HEK293T (cell line): ENCODE measurements around the gene SEL1L3.

Experiments
- ARNT ChIP-seq: fragments of 450-650 bp; IDR thresholded peaks from 2 replicates; pipeline ENCODE4 v1.6.1; 2017; ENCODE audit warnings: mild to moderate bottlenecking
- BHLHE40 ChIP-seq: fragments of 450-650 bp; IDR thresholded peaks from 2 replicates; pipeline ENCODE4 v1.6.1; 2016; ENCODE audit warnings: mild to moderate bottlenecking, moderate library complexity, borderline replicate concordance
- FOXK2 ChIP-seq: fragments of 450-650 bp; IDR thresholded peaks from 2 replicates; pipeline ENCODE4 v1.6.1; 2016; ENCODE audit warnings: mild to moderate bottlenecking
- HDGF ChIP-seq: fragments of 450-650 bp; IDR thresholded peaks from 2 replicates; pipeline ENCODE4 v1.6.1; 2017; ENCODE audit warnings: antibody characterized with exemption, borderline replicate concordance
- NFRKB ChIP-seq: fragments of 450-650 bp; IDR thresholded peaks from 2 replicates; pipeline ENCODE4 v1.6.1; 2016; ENCODE audit warnings: mild to moderate bottlenecking, moderate library complexity
- SUZ12 ChIP-seq: fragments of 450-650 bp; IDR thresholded peaks from 2 replicates; pipeline ENCODE4 v1.6.1; 2016; ENCODE audit warnings: mild to moderate bottlenecking
- TARDBP ChIP-seq: fragments of 450-650 bp; IDR thresholded peaks from 2 replicates; pipeline ENCODE4 v1.6.1; 2016
- ZNF384 ChIP-seq: fragments of 450-650 bp; IDR thresholded peaks from 2 replicates; pipeline ENCODE4 v1.6.1; 2016

GRCh38 chr4:25815586-25815985 is 47.2 kb downstream of the SEL1L3 start:
- TF ChIP-seq ARNT (no peak), BHLHE40 (no peak), ZNF384 (no peak), TARDBP (no peak), NFRKB (no peak), HDGF (no peak), FOXK2 (no peak), SUZ12 (no peak)
